ENCODE results near the gene ATF6. TPM values are rescaled to one million over a fixed set of nuclear protein-coding genes. Genes with fewer than 3 reads are reported as not detected.
A peak's percentile ranks its signal among the peaks of the same experiment; 100 is the strongest.

Gene ATF6
- total and polyA plus RNA-seq, 12 donors = 2.6 to 20.9 (median 15.2) TPM

DNA sequence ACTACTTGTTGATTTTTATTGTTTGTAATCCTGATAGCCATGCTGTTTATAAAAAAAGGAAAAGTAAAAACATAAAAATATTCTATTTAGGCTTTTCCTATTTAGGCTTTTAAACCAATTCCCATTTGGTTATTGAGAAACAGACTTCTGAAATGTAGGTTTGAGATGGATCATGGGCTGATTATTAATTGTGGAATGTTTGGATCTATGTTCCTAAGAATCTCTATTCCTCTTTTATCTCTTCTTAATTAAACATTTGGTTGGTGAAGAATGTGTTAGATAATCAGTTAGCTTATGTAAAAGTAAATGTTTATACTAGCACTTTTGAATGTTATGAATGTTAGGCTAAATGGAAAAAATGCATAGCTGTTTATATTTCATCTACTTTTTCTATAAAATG, 97.4 kb downstream of the ATF6 start:
- DNase-seq (no peak), ATAC-seq (no peak)
- H3K27ac ChIP-seq = no peak overlapping the region
- H3K27me3 ChIP-seq = no peaks in the 10 kb centered on the region
- TF ChIP-seq, protein P1, sequence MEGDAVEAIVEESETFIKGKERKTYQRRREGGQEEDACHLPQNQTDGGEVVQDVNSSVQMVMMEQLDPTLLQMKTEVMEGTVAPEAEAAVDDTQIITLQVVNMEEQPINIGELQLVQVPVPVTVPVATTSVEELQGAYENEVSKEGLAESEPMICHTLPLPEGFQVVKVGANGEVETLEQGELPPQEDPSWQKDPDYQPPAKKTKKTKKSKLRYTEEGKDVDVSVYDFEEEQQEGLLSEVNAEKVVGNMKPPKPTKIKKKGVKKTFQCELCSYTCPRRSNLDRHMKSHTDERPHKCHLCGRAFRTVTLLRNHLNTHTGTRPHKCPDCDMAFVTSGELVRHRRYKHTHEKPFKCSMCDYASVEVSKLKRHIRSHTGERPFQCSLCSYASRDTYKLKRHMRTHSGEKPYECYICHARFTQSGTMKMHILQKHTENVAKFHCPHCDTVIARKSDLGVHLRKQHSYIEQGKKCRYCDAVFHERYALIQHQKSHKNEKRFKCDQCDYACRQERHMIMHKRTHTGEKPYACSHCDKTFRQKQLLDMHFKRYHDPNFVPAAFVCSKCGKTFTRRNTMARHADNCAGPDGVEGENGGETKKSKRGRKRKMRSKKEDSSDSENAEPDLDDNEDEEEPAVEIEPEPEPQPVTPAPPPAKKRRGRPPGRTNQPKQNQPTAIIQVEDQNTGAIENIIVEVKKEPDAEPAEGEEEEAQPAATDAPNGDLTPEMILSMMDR (IDR thresholded peaks at IDR 0.05) = no peak
- H3K36me3 ChIP-seq = peaks cover 0 to 88% (median 19%) of the 10 kb centered on the region in 9 donors
- no peak overlapping the region for H3K4me3 ChIP-seq
- intact Hi-C loops (cut with DNase I) = loop anchor here in 7 of 10 donors (5.0 to 10.0 kb wide), 3 partner anchors 161 to 174 kb away; partner anchors contain the start of gene OLFML2B (in 2 of the 7)
- H3K4me1 ChIP-seq = no peaks in the 10 kb centered on the region
- no peaks in the 10 kb centered on the region for H3K9me3 ChIP-seq

DNA sequence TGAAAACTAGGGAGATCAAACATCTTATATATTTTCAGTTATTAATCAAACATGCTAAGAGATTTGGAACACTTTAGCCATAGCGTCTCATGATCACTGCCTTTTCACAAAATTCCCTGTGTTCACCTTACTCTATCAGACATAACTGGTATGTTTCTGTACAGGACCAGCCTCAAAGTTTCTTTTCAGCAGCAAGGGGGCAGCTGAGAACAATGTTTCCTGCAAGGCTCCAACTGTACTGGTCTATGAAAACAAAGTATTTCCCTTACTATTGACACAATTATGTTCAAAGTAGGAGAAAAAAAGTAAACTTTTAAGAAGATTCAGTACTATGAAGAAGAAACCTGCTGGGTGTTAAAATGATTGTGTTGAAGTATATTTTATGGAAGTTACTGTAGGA, 98.5 kb downstream of the ATF6 start:
- peak in 3 of 8 donors; percentile 57 to 65 (median 62) for ATAC-seq
- WGBS, 2 donors = 85 to 88% methylated on average over 1 of the region's 1 CpG
- intact Hi-C loops (cut with DNase I) = loop anchor here in 8 of 10 donors (2.0 to 10.0 kb wide), 4 partner anchors 160 to 173 kb away; partner anchors contain the start of gene OLFML2B (in 2 of the 8)

DNA sequence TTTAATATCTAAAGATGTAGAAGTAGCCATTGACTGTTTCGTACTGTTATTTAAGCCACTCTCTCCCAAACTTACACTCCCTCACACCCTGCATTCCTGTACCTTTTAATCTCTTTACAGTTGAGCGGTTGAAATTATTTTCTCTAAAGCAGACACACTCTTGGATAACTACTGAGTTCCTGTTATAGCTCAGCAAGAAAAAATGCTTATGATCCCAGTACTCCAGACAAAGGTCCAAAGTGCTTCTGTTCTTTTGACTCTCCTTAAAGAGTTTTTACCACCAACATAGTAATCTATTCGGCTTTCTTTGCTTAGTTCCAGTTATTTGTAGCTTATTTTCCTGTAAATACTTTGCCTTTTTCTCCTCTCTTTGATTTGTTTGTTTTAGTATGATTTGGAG, 100.1 kb downstream of the ATF6 start:
- no peak for DNase-seq
- no peaks in the 10 kb centered on the region for H3K9me3 ChIP-seq
- peaks cover 0 to 69% (median 11%) of the 10 kb centered on the region in 9 donors for H3K36me3 ChIP-seq
- H3K4me1 ChIP-seq = peaks cover 0 to 9% (median 0%) of the 10 kb centered on the region in 9 donors
- H3K4me3 ChIP-seq = no peak overlapping the region
- WGBS, 2 donors = 86 to 87% methylated on average over 3 of the region's 3 CpGs
- no peak for ATAC-seq
- no peaks in the 10 kb centered on the region for H3K27me3 ChIP-seq
- H3K27ac ChIP-seq = no peak overlapping the region
- TF ChIP-seq, protein P1 (IDR thresholded peaks at IDR 0.05) = no peak
- intact Hi-C loops (cut with DNase I) = loop anchor here in 5 of 10 donors (10.0 kb wide), 2 partner anchors 159 to 169 kb away; partner anchors contain the start of gene OLFML2B (in 2 of the 5)

More for the DNA sequence above, 98.5 kb downstream of the ATF6 start:
- Histone ChIP-seq H3K27ac (no peak overlapping the region), H3K4me3 (no peak overlapping the region), H3K36me3 (peaks cover 0 to 85% (median 19%) of the 10 kb centered on the region in 9 donors), H3K27me3 (no peaks in the 10 kb centered on the region), H3K9me3 (no peaks in the 10 kb centered on the region), H3K4me1 (peaks cover 0 to 9% (median 0%) of the 10 kb centered on the region in 9 donors)
- TF ChIP-seq, protein P1 (IDR thresholded peaks at IDR 0.05) = peak in 7 of 9 donors; percentile 23 to 60 (median 43)
- peak in 1 of 2 donors; percentile 11 for DNase-seq

DNA sequence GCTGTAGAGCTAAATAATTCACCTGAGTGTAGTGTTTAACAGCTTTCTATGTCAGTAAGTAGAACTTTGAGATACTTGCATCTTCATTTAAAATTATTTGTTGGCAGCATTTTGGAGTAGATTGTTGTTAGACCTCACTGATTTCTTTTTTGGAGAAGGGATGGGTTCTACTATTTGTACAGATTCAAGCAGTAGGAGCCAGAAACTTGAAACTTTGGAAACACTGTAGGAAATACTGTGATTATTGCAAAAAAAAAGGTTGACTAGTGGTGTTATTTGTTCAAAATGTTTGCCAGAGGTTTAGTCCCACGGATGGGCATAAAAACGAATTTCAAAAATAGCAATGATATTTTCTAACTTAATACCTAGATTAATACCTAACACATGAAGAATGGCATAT, 102.7 kb downstream of the ATF6 start:
- no peak overlapping the region for H3K4me3 ChIP-seq
- intact Hi-C loops (cut with DNase I) = loop anchor here in 5 of 10 donors (10.0 kb wide), 2 partner anchors 156 to 166 kb away; partner anchors contain the start of gene OLFML2B (in 2 of the 5)
- no peak overlapping the region for H3K27ac ChIP-seq
- WGBS, 2 donors = 74 to 76% methylated on average over 2 of the region's 2 CpGs
- no peak for DNase-seq
- no peaks in the 10 kb centered on the region for H3K27me3 ChIP-seq
- ATAC-seq = no peak
- TF ChIP-seq, protein P1 (IDR thresholded peaks at IDR 0.05) = no peak
- H3K4me1 ChIP-seq = peaks cover 0 to 9% (median 0%) of the 10 kb centered on the region in 9 donors
- peaks cover 0 to 53% (median 2%) of the 10 kb centered on the region in 9 donors for H3K36me3 ChIP-seq
- no peaks in the 10 kb centered on the region for H3K9me3 ChIP-seq

Data from heart right ventricle (tissue), 16 donors.